Right atrium auricular region (tissue), 2 donors: ENCODE data around the gene LRRIQ3. TPM values are rescaled to one million over a fixed set of nuclear protein-coding genes. Genes with fewer than 3 reads are reported as not detected.

Source experiments
- DNase-seq: peaks from one replicate; pipeline ENCODE4 v3.0.0-alpha.2; 2019; ENCODE audit warnings: low spot score
- H3K27ac ChIP-seq, 2 donors: fragments of 200-600 bp; sonication (generic); 1 replicate in 1 of 2; 2 replicates in 1 of 2; pipeline ENCODE4 v1.5.1; 2016 to 2019
- H3K27me3 ChIP-seq, 2 donors: fragments of 200-600 bp; sonication (generic); one replicate each; pipeline versions ENCODE4 v1.5.1 to v1.6.0; 2017 to 2019
- H3K36me3 ChIP-seq: fragments of 200-600 bp; sonication (generic); one replicate; pipeline ENCODE4 v1.5.1; 2016
- H3K4me1 ChIP-seq, 2 donors: fragments of 200-600 bp; sonication (generic); one replicate each; pipeline versions ENCODE4 v1.5.1 to v1.6.0; 2017 to 2019
- H3K4me3 ChIP-seq, 2 donors: fragments of 200-600 bp; sonication (generic); 1 replicate in 1 of 2; 2 replicates in 1 of 2; pipeline ENCODE4 v1.5.1; 2017 to 2019; ENCODE audit warnings: mild to moderate bottlenecking in 1 of 2, moderate library complexity in 1 of 2
- H3K9me3 ChIP-seq, 2 donors: fragments of 200-600 bp; sonication (generic); one replicate each; pipeline ENCODE4 v1.5.1; 2019
- total RNA-seq, 2 donors: library from RNA; depleted of rRNA; stranded (reverse); fragments of >200 nt; gene quantifications; one replicate each; pipeline ENCODE4 v1.1.0, GENCODE V29; 2016
- TF ChIP-seq, protein P1 (sequence below), 2 donors: fragments of 200-600 bp; sonication (generic); IDR thresholded peaks; one replicate each; pipeline ENCODE4 v1.5.1; 2019; ENCODE audit warnings: antibody characterized with exemption in 2 of 2

LRRIQ3 gene
- total RNA-seq, 2 donors from 2014 or later: 0.16 TPM; not detected in 1

DNA sequence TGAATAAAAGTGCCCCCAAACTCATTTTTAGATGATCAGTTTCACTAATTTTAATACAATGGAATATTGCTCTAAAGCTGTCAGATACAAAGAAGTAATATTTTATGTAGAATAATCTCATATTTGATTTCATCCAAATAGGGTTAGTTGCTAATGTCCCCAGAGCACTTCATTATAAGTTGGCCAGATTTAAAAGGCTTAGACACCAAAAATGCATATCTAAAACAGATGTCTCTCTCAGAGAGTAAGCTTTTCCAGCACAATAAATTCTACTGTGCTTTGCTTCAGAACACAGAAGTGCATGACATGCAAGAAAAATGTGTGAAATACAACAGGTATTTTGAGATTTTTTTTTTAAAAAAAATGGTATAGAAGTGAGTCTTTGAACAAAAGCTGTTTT is 194.2 kb downstream of the LRRIQ3 start:
- H3K9me3 ChIP-seq: no peaks in the 10 kb centered on the region
- no peaks in the 10 kb centered on the region for H3K27me3 ChIP-seq
- no peak for DNase-seq
- no peak overlapping the region for H3K4me3 ChIP-seq
- no peaks in the 10 kb centered on the region for H3K4me1 ChIP-seq
- TF ChIP-seq, protein P1, sequence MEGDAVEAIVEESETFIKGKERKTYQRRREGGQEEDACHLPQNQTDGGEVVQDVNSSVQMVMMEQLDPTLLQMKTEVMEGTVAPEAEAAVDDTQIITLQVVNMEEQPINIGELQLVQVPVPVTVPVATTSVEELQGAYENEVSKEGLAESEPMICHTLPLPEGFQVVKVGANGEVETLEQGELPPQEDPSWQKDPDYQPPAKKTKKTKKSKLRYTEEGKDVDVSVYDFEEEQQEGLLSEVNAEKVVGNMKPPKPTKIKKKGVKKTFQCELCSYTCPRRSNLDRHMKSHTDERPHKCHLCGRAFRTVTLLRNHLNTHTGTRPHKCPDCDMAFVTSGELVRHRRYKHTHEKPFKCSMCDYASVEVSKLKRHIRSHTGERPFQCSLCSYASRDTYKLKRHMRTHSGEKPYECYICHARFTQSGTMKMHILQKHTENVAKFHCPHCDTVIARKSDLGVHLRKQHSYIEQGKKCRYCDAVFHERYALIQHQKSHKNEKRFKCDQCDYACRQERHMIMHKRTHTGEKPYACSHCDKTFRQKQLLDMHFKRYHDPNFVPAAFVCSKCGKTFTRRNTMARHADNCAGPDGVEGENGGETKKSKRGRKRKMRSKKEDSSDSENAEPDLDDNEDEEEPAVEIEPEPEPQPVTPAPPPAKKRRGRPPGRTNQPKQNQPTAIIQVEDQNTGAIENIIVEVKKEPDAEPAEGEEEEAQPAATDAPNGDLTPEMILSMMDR (IDR thresholded peaks at IDR 0.05): no peak
- H3K27ac ChIP-seq: no peak overlapping the region
- H3K36me3 ChIP-seq: no peaks in the 10 kb centered on the region

DNA sequence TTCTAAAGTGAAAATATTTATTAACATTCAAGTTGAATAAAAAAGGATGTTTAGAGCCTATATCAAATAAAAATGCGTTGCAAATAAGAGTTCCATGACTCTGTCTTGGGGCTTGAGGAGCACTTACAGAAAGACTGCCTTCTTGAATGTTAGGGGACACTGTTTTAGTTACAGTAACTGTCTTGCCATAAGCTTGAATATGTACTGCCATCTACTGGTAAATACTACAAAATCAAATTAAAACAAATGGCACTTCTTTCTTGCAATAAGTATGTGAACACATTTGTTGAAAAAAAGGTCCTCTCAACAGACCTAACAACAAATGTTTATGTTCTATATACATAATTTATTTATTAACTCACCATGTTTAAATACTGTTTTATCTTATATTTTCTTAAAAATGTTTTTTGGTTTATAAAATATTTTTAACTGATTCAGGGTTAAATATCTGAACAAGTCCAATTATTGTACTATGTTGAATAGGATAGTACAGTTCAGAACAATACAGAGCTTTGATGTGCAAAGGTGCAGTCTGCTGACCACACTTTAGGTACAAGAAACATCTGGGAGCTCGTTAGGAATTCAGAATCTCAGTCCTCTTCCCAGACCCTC is 199.5 kb downstream of the LRRIQ3 start:
- no peaks in the 10 kb centered on the region for H3K9me3 ChIP-seq
- H3K27me3 ChIP-seq: no peaks in the 10 kb centered on the region
- TF ChIP-seq, protein P1 (IDR thresholded peaks at IDR 0.05): peak; percentile 39 to 61
- DNase-seq: no peak
- H3K4me1 ChIP-seq: no peaks in the 10 kb centered on the region
- H3K36me3 ChIP-seq: no peaks in the 10 kb centered on the region
- H3K27ac ChIP-seq: no peak overlapping the region
- no peak overlapping the region for H3K4me3 ChIP-seq

DNA sequence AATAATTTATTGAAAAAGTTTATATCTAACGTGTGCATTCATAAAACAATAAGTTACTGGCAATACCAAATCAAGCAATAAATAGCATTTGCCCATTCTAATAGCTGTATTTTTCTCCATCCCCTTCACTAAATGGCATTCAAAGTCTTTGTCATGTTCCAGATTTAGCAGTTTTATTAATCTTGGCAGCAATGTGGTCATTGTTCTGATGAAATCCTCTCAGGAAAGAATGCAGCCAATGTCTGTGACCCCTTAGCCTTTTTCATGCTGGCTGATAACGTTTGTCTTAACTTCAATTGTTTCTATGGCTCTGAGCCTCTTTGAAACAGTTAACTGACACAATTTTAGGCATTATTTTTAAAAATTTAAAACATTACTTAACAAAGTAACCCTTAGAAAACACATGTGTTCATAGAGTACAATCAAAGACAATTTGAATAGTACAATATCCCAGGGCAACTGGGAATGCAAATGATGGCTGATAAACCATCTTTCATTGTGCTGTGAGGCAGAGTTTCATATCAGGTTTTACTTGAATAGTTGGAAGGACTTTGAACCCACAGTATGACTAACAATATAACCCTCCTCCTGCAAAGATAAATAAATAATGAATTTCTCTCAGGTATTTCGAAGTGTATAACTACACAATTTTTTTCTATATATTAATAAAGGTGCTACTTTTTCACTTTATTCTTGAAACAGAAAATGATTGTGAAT is 217.5 kb downstream of the LRRIQ3 start:
- no peaks in the 10 kb centered on the region for H3K4me1 ChIP-seq
- TF ChIP-seq, protein P1 (IDR thresholded peaks at IDR 0.05): no peak
- no peaks in the 10 kb centered on the region for H3K9me3 ChIP-seq
- H3K27me3 ChIP-seq: no peaks in the 10 kb centered on the region
- H3K27ac ChIP-seq: no peak overlapping the region
- no peak for DNase-seq
- no peaks in the 10 kb centered on the region for H3K36me3 ChIP-seq
- H3K4me3 ChIP-seq: no peak overlapping the region

DNA sequence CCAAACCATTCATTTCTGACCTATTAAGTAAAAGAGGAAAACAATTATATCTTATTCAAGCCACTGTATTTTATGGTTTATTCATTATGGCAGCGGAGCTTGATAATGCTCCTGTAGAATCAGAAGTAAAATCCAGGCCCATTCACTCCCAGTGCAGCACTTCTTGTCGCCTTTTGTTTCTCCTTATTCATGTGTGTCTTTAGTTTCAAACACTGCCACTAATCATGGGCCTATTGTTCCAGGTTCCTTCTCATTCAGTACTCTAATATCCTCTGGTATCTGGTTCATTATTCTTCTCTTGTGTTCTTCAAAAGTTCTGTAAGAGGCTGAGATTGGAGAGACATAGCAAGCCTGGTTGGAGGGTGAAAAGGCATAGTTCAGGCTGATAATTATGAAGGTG is 218.3 kb downstream of the LRRIQ3 start:
- no peak overlapping the region for H3K27ac ChIP-seq
- TF ChIP-seq, protein P1 (IDR thresholded peaks at IDR 0.05): no peak
- no peaks in the 10 kb centered on the region for H3K36me3 ChIP-seq
- H3K27me3 ChIP-seq: no peaks in the 10 kb centered on the region
- no peaks in the 10 kb centered on the region for H3K4me1 ChIP-seq
- no peaks in the 10 kb centered on the region for H3K9me3 ChIP-seq
- no peak overlapping the region for H3K4me3 ChIP-seq
- DNase-seq: no peak

DNA sequence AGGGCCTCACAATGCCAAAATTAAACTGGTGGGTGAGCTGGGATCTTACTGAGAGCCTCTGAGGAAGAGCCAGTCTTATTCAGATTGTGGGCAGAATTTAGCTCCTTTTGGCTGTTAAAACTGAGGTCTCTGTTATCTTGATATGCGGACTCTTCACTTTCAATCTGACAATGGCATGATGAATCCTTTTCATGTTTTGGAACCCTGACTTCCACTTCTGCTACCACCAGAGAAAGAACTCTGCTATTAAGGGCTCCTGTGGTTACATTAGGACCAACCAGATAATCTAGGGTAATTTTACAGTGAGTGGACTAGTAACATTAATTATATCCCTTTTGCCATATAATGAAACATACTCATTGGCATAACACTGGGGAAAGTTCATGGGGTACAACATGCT is 219.0 kb downstream of the LRRIQ3 start:
- H3K36me3 ChIP-seq: no peaks in the 10 kb centered on the region
- no peak overlapping the region for H3K27ac ChIP-seq
- TF ChIP-seq, protein P1 (IDR thresholded peaks at IDR 0.05): no peak
- no peaks in the 10 kb centered on the region for H3K4me1 ChIP-seq
- DNase-seq: no peak
- no peak overlapping the region for H3K4me3 ChIP-seq
- no peaks in the 10 kb centered on the region for H3K27me3 ChIP-seq
- H3K9me3 ChIP-seq: no peaks in the 10 kb centered on the region

Other genes starting within 250 kb of the LRRIQ3 start
- gene FPGT, start 66 bp upstream of the LRRIQ3 start, total RNA-seq: 1 to 10 TPM; 4.1 to 7.5 TPM
- gene TNNI3K, start 37.2 kb upstream of the LRRIQ3 start, total RNA-seq: 10 to 100 TPM; 14.6 to 18.3 TPM